Right atrium auricular region (tissue), 2 donors: ENCODE data around the gene ZNF683. TPM values are rescaled to one million over a fixed set of nuclear protein-coding genes. Genes with fewer than 3 reads are reported as not detected.

Experiments
- DNase-seq: peaks from one replicate; pipeline ENCODE4 v3.0.0-alpha.2; 2019; ENCODE audit warnings: low spot score
- H3K27ac ChIP-seq, 2 donors: fragments of 200-600 bp; sonication (generic); 1 replicate in 1 of 2; 2 replicates in 1 of 2; pipeline ENCODE4 v1.5.1; 2016 to 2019
- H3K27me3 ChIP-seq, 2 donors: fragments of 200-600 bp; sonication (generic); one replicate each; pipeline versions ENCODE4 v1.5.1 to v1.6.0; 2017 to 2019
- H3K36me3 ChIP-seq: fragments of 200-600 bp; sonication (generic); one replicate; pipeline ENCODE4 v1.5.1; 2016
- H3K4me1 ChIP-seq, 2 donors: fragments of 200-600 bp; sonication (generic); one replicate each; pipeline versions ENCODE4 v1.5.1 to v1.6.0; 2017 to 2019
- H3K4me3 ChIP-seq, 2 donors: fragments of 200-600 bp; sonication (generic); 1 replicate in 1 of 2; 2 replicates in 1 of 2; pipeline ENCODE4 v1.5.1; 2017 to 2019; ENCODE audit warnings: mild to moderate bottlenecking in 1 of 2, moderate library complexity in 1 of 2
- H3K9me3 ChIP-seq, 2 donors: fragments of 200-600 bp; sonication (generic); one replicate each; pipeline ENCODE4 v1.5.1; 2019
- CTCF ChIP-seq, 2 donors: fragments of 200-600 bp; sonication (generic); IDR thresholded peaks; one replicate each; pipeline ENCODE4 v1.5.1; 2019; ENCODE audit warnings: antibody characterized with exemption in 2 of 2
- total RNA-seq, 2 donors: library from RNA; depleted of rRNA; stranded (reverse); fragments of >200 nt; gene quantifications; one replicate each; pipeline ENCODE4 v1.1.0, GENCODE V29; 2016

The ZNF683 gene
- total RNA-seq, 2 donors from 2014 or later = not detected

GRCh38 chr1:26353976-26354820, 18.4 kb downstream of the ZNF683 start, which contains the start of gene CRYBG2:
CRYBG2 (minus strand) TSS chr1:26354130; CDS start chr1:26346657, 7,473 bp downstream.
- no peaks in the 10 kb centered on the region for H3K36me3 ChIP-seq
- DNase-seq = no peak
- no peaks in the 10 kb centered on the region for H3K9me3 ChIP-seq
- H3K27me3 ChIP-seq = peaks cover 0 to 5% of the 10 kb centered on the region in 2 donors
- H3K4me3 ChIP-seq = no peak within 1 kb of the TSS
- no peaks in the 10 kb centered on the region for H3K4me1 ChIP-seq
- no peak for TF ChIP-seq CTCF (IDR thresholded peaks at IDR 0.05)
- H3K27ac ChIP-seq = no peak within 1 kb of the TSS

- no peaks in the 10 kb centered on the region for H3K27me3 ChIP-seq
- no peak overlapping the region for H3K27ac ChIP-seq
- H3K4me3 ChIP-seq = no peak overlapping the region
- no peak for DNase-seq
- no peak for TF ChIP-seq CTCF (IDR thresholded peaks at IDR 0.05)
- no peaks in the 10 kb centered on the region for H3K9me3 ChIP-seq
- H3K36me3 ChIP-seq = no peaks in the 10 kb centered on the region
- no peaks in the 10 kb centered on the region for H3K4me1 ChIP-seq
Measured at GRCh38 chr1:26353210-26353859, 19.2 kb downstream of the ZNF683 start.

GRCh38 chr1:26352338-26352679, 20.2 kb downstream of the ZNF683 start:
- H3K4me3 ChIP-seq = no peak overlapping the region
- H3K4me1 ChIP-seq = no peaks in the 10 kb centered on the region
- H3K27ac ChIP-seq = no peak overlapping the region
- H3K9me3 ChIP-seq = no peaks in the 10 kb centered on the region
- no peaks in the 10 kb centered on the region for H3K36me3 ChIP-seq
- TF ChIP-seq CTCF (IDR thresholded peaks at IDR 0.05) = no peak
- no peak for DNase-seq
- H3K27me3 ChIP-seq = no peaks in the 10 kb centered on the region

- Histone ChIP-seq H3K9me3 (no peaks in the 10 kb centered on the region), H3K27ac (no peak overlapping the region), H3K4me1 (no peaks in the 10 kb centered on the region), H3K27me3 (no peaks in the 10 kb centered on the region), H3K4me3 (no peak overlapping the region), H3K36me3 (no peaks in the 10 kb centered on the region)
- TF ChIP-seq CTCF (IDR thresholded peaks at IDR 0.05) = no peak
- no peak for DNase-seq
Measured at GRCh38 chr1:26351590-26352337, 20.8 kb downstream of the ZNF683 start.

- H3K27ac ChIP-seq = no peak overlapping the region
- TF ChIP-seq CTCF (IDR thresholded peaks at IDR 0.05) = no peak
- no peaks in the 10 kb centered on the region for H3K27me3 ChIP-seq
- DNase-seq = no peak
- H3K4me3 ChIP-seq = no peak overlapping the region
- H3K9me3 ChIP-seq = no peaks in the 10 kb centered on the region
- no peaks in the 10 kb centered on the region for H3K36me3 ChIP-seq
- no peaks in the 10 kb centered on the region for H3K4me1 ChIP-seq
Measured at GRCh38 chr1:26350701-26351589, 21.6 kb downstream of the ZNF683 start.
